DND-41 (cell line): Measurements from ENCODE around the gene DNAH8.

ENCODE experiments used
- ATAC-seq: fragments of 200-7000 bp; cut with Tn5 transposase; 3 replicates; pipeline ENCODE4 v1.9.1; 2021; ENCODE audit warnings: low read depth; ENCODE audit not compliant: insufficient read depth
- DNase-seq: peaks from one replicate; pipeline ENCODE4 v3.0.0-alpha.2; 2020
- H2AFZ ChIP-seq: 2 replicates; pipeline ENCODE4 v1.6.0; 2012; ENCODE audit warnings: low read depth, low read length
- H3K27ac ChIP-seq: 2 replicates; pipeline ENCODE4 v1.5.1; 2012; ENCODE audit warnings: low read length, inconsistent platforms
- H3K27me3 ChIP-seq: fragments of 200-600 bp; sonication (generic); 2 replicates; pipeline ENCODE4 v1.6.0; 2012; ENCODE audit warnings: low read length, mild to moderate bottlenecking, inconsistent platforms; ENCODE audit not compliant: insufficient read depth, poor library complexity
- H3K36me3 ChIP-seq: 2 replicates; pipeline ENCODE4 v1.5.1; 2012; ENCODE audit warnings: low read length, inconsistent platforms; ENCODE audit not compliant: insufficient read depth
- H3K4me1 ChIP-seq: 2 replicates; pipeline ENCODE4 v1.5.1; 2012; ENCODE audit warnings: mild to moderate bottlenecking, low read length; ENCODE audit not compliant: insufficient read depth
- H3K4me2 ChIP-seq: 2 replicates; pipeline ENCODE4 v1.6.0; 2012; ENCODE audit warnings: mild to moderate bottlenecking, moderate library complexity, low read length, inconsistent platforms; ENCODE audit not compliant: insufficient read depth
- H3K4me3 ChIP-seq, 2 experiments: fragments of 200-600 bp in 1 of 2; shearing (Covaris generic) in 1 of 2; 2 replicates each; pipeline ENCODE4 v1.5.1; 2012 to 2016; ENCODE audit warnings: inconsistent platforms in 2 of 2, low read length in 2 of 2, mild to moderate bottlenecking in 2 of 2, low read depth in 1 of 2, moderate library complexity in 1 of 2
- H3K79me2 ChIP-seq: 2 replicates; pipeline ENCODE4 v1.6.0; 2012; ENCODE audit warnings: low read length, inconsistent platforms; ENCODE audit not compliant: insufficient read depth
- H3K9ac ChIP-seq: 2 replicates; pipeline ENCODE4 v1.6.0; 2012; ENCODE audit warnings: low read depth, mild to moderate bottlenecking, inconsistent platforms, low read length, moderate library complexity
- H3K9me3 ChIP-seq: 2 replicates; pipeline ENCODE4 v1.5.1; 2012; ENCODE audit warnings: low read length, moderate library complexity, mild to moderate bottlenecking, inconsistent platforms; ENCODE audit not compliant: insufficient read depth, severe bottlenecking
- H4K20me1 ChIP-seq: 2 replicates; pipeline ENCODE4 v1.6.0; 2012; ENCODE audit warnings: low read length; ENCODE audit not compliant: insufficient read depth
- EZH2 ChIP-seq: IDR thresholded peaks from 3 replicates; pipeline ENCODE4 v1.6.1; 2012; ENCODE audit warnings: borderline replicate concordance, low read depth, mild to moderate bottlenecking, moderate library complexity, low read length, inconsistent platforms; ENCODE audit not compliant: severe bottlenecking
- TF ChIP-seq, protein P1 (sequence below): IDR thresholded peaks from 2 replicates; pipeline ENCODE4 v1.5.1; 2012; ENCODE audit warnings: borderline replicate concordance, low read length, moderate library complexity, mild to moderate bottlenecking; ENCODE audit not compliant: poor library complexity, severe bottlenecking; ENCODE audit errors: extremely low read depth

Gene DNAH8

GRCh38 chr6:38805692-38806091 lies 90.6 kb downstream of the DNAH8 start:
- Histone ChIP-seq H3K4me3 (no peak overlapping the region), H3K9ac (no peak overlapping the region), H3K79me2 (no peaks in the 10 kb centered on the region), H3K27ac (no peak overlapping the region), H3K4me1 (no peaks in the 10 kb centered on the region), H3K36me3 (no peaks in the 10 kb centered on the region), H3K9me3 (no peaks in the 10 kb centered on the region), H3K27me3 (peaks cover 16% of the 10 kb centered on the region), H4K20me1 (no peaks in the 10 kb centered on the region), H2AFZ (no peak overlapping the region), H3K4me2 (no peak overlapping the region)
- ATAC-seq (no peak), DNase-seq (no peak)
- no peak for TF ChIP-seq EZH2
- TF ChIP-seq, protein P1, sequence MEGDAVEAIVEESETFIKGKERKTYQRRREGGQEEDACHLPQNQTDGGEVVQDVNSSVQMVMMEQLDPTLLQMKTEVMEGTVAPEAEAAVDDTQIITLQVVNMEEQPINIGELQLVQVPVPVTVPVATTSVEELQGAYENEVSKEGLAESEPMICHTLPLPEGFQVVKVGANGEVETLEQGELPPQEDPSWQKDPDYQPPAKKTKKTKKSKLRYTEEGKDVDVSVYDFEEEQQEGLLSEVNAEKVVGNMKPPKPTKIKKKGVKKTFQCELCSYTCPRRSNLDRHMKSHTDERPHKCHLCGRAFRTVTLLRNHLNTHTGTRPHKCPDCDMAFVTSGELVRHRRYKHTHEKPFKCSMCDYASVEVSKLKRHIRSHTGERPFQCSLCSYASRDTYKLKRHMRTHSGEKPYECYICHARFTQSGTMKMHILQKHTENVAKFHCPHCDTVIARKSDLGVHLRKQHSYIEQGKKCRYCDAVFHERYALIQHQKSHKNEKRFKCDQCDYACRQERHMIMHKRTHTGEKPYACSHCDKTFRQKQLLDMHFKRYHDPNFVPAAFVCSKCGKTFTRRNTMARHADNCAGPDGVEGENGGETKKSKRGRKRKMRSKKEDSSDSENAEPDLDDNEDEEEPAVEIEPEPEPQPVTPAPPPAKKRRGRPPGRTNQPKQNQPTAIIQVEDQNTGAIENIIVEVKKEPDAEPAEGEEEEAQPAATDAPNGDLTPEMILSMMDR: no peak

DNA sequence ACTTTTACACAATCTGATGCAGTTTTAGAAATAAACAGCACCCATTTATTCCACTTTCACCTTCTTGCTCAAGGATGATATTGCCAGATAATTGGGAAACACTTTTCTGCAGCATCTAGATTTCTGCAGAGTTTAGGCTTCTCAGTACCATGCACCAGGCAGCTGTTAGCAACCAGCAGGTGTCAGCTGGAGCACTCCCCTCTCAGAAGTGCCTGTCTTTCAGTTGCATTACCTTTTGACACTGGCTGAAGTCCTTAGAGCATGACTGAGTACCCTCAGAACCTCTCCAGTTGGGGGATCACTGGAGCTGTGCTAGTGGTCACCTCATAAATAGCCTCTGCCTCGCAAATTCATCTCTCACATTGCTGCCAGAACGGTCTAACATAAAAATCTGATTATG lies 91.2 kb downstream of the DNAH8 start:
- TF ChIP-seq, protein P1: no peak
- TF ChIP-seq EZH2: no peak
- H3K36me3 ChIP-seq: no peaks in the 10 kb centered on the region
- no peak overlapping the region for H3K27ac ChIP-seq
- H3K4me3 ChIP-seq: no peak overlapping the region
- no peaks in the 10 kb centered on the region for H4K20me1 ChIP-seq
- H3K4me1 ChIP-seq: no peaks in the 10 kb centered on the region
- H3K27me3 ChIP-seq: peaks cover 16% of the 10 kb centered on the region
- H3K9me3 ChIP-seq: no peaks in the 10 kb centered on the region
- no peaks in the 10 kb centered on the region for H3K79me2 ChIP-seq
- DNase-seq (no peak), ATAC-seq (no peak)
- H3K9ac ChIP-seq: no peak overlapping the region
- no peak overlapping the region for H2AFZ ChIP-seq
- no peak overlapping the region for H3K4me2 ChIP-seq

DNA sequence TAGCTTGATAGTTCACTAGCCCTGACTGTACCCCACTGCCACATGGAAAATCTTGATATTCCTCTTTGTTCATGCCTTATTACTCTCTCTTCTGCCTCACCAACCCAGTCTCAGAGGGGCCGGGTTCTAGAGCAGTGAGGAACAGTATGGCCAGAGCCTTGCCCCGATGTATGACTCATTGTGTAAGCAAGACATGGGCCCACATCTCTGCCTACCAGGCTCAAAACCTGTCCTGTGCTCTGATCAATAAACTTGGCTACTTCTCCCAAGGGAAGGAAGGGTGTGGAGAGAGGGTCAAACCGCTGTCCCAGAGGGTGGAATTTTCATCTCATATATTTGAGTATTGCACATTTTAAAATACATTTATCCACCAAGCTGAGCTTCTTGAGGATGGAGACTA lies 91.7 kb downstream of the DNAH8 start:
- H3K9ac ChIP-seq: no peak overlapping the region
- no peak overlapping the region for H3K27ac ChIP-seq
- no peak overlapping the region for H3K4me2 ChIP-seq
- no peaks in the 10 kb centered on the region for H4K20me1 ChIP-seq
- H3K36me3 ChIP-seq: no peaks in the 10 kb centered on the region
- H3K27me3 ChIP-seq: peaks cover 17% of the 10 kb centered on the region
- H3K9me3 ChIP-seq: no peaks in the 10 kb centered on the region
- no peak overlapping the region for H3K4me3 ChIP-seq
- TF ChIP-seq, protein P1: no peak
- TF ChIP-seq EZH2: no peak
- ATAC-seq (no peak), DNase-seq (no peak)
- H3K4me1 ChIP-seq: no peaks in the 10 kb centered on the region
- H3K79me2 ChIP-seq: no peaks in the 10 kb centered on the region
- H2AFZ ChIP-seq: no peak overlapping the region

DNA sequence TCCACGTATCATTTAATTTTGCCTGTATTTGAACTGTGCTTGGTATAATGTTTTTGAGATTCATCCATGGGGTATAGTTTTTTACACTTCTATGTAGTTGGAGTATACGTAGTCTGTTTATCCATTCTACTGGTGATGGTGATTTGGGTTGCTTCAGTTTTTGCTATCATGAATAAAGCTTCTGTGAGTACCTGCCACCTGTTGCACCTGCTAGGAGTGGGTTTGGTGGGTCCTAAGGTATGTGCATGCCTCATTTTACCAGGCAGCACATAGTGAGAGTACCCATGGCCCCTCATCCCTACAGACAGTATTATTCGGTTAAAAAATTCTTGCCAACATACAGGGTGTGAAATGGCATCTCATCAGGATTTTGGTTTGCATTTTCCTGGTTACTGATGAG lies 92.9 kb downstream of the DNAH8 start:
- Histone ChIP-seq H3K4me3 (no peak overlapping the region), H2AFZ (no peak overlapping the region), H3K9ac (no peak overlapping the region), H3K27ac (no peak overlapping the region), H3K36me3 (no peaks in the 10 kb centered on the region), H4K20me1 (no peaks in the 10 kb centered on the region), H3K9me3 (no peaks in the 10 kb centered on the region), H3K4me1 (no peaks in the 10 kb centered on the region), H3K4me2 (no peak overlapping the region), H3K27me3 (peaks cover 18% of the 10 kb centered on the region), H3K79me2 (no peaks in the 10 kb centered on the region)
- DNase-seq: no peak
- ATAC-seq: no peak
- TF ChIP-seq, protein P1: no peak
- no peak for TF ChIP-seq EZH2
